ENCODE measurements around the gene BCAS1. TPM values are rescaled to one million over a fixed set of nuclear protein-coding genes. Genes with fewer than 3 reads are reported as not detected.
"Not testable (repeated sequence)": the region's sequence is repeated elsewhere in the genome, so short reads cannot be mapped to it uniquely, and the experiment has no call there.

Gene BCAS1
- total RNA-seq, 1 donor from 2014 or later = 2.1 TPM

DNA sequence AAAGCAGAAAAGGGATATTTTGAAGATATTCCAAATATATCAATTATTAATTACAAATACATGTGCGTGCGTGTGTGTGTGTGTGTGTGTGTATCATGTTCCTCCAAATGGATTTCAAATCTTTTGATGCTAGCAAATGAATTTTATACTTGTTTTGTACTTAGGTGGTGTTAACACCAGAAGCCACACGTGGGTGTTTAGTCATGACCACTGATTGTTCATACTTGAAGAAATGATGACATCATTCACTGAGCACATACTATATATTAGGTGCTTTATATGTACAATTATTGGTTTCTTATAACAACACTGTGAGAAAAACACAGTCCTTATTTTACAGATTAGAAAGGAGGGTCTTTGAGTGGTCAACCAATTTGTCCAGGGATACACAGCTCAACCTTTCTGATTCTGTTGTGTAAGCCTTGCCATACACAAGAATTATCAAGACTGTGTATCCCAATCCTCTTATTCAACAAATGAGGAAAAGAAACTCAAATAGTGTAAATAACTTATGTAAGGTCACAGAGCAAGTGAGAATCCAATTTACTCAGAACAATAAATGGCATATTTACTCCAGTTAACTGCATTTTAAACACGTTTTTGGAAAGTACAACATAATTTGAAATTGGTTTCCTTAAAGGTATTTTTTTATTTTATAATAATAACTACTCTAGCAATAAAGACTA lies 88.5 kb downstream of the BCAS1 start:
- H3K36me3 ChIP-seq (ENCODE audit: control insufficient read depth in 3 of 3, insufficient read depth in 3 of 3, low read length in 3 of 3) = no peaks in the 10 kb centered on the region
- H3K9ac ChIP-seq (ENCODE audit: low read depth in 1 of 3, low read length in 3 of 3) = no peak overlapping the region
- H3K4me3 ChIP-seq (ENCODE audit: low read length in 3 of 3) = no peak overlapping the region
- H3K27ac ChIP-seq (ENCODE audit: low read depth, low read length) = no peak overlapping the region
- H3K27me3 ChIP-seq (ENCODE audit: control insufficient read depth in 3 of 3, insufficient read depth in 3 of 3, low read length in 3 of 3) = no peaks in the 10 kb centered on the region
- no peaks in the 10 kb centered on the region for H3K4me1 ChIP-seq (ENCODE audit: control insufficient read depth in 3 of 3, insufficient read depth in 3 of 3, low read length in 3 of 3)
- H3K9me3 ChIP-seq (ENCODE audit: control insufficient read depth in 3 of 3, low read length in 3 of 3) = no peaks in the 10 kb centered on the region

DNA sequence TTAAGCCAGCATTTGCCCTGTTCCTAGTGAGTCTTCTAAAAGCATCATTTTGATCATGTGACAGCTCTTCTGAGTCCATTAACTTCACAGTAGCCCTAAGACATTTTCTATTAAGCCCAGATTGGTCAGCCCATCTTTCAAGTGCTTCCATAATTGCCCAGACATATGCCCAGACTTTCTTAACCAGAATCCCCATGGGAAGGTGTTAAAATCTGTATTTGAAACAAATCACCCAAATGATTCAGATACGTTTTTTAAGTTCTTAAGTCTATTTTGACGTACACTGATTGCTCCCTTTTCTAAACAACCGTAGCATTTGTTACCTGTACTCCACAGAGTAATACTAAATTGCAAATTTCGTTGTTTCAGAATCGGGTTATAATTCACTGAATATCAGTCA lies 89.3 kb downstream of the BCAS1 start:
- no peaks in the 10 kb centered on the region for H3K9me3 ChIP-seq (ENCODE audit: control insufficient read depth in 3 of 3, low read length in 3 of 3)
- no peaks in the 10 kb centered on the region for H3K27me3 ChIP-seq (ENCODE audit: control insufficient read depth in 3 of 3, insufficient read depth in 3 of 3, low read length in 3 of 3)
- H3K4me1 ChIP-seq (ENCODE audit: control insufficient read depth in 3 of 3, insufficient read depth in 3 of 3, low read length in 3 of 3) = no peaks in the 10 kb centered on the region
- H3K4me3 ChIP-seq (ENCODE audit: low read length in 3 of 3) = no peak overlapping the region
- no peak overlapping the region for H3K9ac ChIP-seq (ENCODE audit: low read depth in 1 of 3, low read length in 3 of 3)
- H3K36me3 ChIP-seq (ENCODE audit: control insufficient read depth in 3 of 3, insufficient read depth in 3 of 3, low read length in 3 of 3) = no peaks in the 10 kb centered on the region
- H3K27ac ChIP-seq (ENCODE audit: low read depth, low read length) = no peak overlapping the region

DNA sequence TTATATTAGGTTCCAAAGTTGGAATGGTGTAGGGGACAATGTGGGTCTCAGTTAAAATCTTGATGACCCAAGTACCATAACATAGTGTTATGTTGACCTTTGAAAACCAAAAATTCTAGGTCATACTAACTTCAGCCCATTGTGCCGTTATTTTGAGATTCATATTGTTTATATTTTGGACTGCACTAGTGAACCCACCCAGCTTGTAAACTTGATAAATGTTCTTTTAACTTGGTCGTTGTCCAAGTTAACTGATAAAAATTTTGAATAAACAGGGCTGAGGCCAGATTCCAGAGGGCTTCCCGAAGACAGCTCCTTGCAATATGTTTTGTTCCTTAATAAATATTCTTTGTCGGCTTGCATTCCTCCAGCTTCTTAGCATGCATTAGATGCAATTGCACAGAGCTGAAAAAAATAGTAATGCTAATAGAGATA lies 90.3 kb downstream of the BCAS1 start:
- Histone ChIP-seq H3K9ac (ENCODE audit: low read depth in 1 of 3, low read length in 3 of 3) (no peak overlapping the region), H3K36me3 (ENCODE audit: control insufficient read depth in 3 of 3, insufficient read depth in 3 of 3, low read length in 3 of 3) (no peaks in the 10 kb centered on the region), H3K9me3 (ENCODE audit: control insufficient read depth in 3 of 3, low read length in 3 of 3) (no peaks in the 10 kb centered on the region), H3K27ac (ENCODE audit: low read depth, low read length) (no peak overlapping the region), H3K27me3 (ENCODE audit: control insufficient read depth in 3 of 3, insufficient read depth in 3 of 3, low read length in 3 of 3) (no peaks in the 10 kb centered on the region), H3K4me3 (ENCODE audit: low read length in 3 of 3) (no peak overlapping the region), H3K4me1 (ENCODE audit: control insufficient read depth in 3 of 3, insufficient read depth in 3 of 3, low read length in 3 of 3) (no peaks in the 10 kb centered on the region)

DNA sequence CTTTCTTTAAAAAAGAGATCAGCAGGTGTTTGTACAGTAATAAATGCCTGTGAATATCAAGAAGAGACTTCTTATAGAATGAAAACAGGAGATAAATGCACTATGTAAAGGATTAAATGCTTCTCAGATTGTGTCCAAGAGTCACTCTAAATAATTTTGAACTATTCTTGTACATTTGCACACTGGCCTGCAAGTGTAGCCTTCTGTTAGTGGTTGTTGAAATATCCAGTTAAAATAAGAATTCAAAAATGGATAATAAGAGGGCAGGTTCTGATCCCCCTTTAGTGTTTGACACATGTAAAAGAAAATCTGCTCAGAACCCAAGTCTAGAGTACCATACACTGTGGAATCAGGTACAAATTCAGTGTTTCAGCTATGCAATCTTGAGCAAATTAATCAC lies 91.9 kb downstream of the BCAS1 start:
- no peak overlapping the region for H3K27ac ChIP-seq (ENCODE audit: low read depth, low read length)

DNA sequence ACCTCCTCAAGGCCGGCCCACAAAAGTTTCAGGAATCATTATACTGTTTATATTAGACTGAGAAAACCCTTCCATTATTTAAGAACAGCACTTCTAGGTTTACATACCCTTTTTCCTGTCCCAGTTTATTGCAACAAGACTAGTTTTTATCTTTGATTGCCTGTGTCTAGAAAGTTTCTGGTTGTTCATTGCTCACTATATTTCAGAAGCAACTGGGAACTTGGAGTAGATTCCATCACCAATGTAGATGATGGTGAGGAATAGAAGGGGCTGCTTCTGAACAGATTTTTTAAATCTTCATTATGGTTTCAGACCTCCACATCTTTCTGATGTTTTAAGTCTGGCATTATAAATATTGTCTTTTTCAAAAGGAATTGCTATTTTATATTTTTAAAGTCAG lies 93.0 kb downstream of the BCAS1 start:
- Histone ChIP-seq H3K27ac (ENCODE audit: low read depth, low read length) (no peak overlapping the region), H3K9me3 (ENCODE audit: control insufficient read depth in 3 of 3, low read length in 3 of 3) (no peaks in the 10 kb centered on the region), H3K4me3 (ENCODE audit: low read length in 3 of 3) (no peak overlapping the region)

More for the DNA sequence above, 91.9 kb downstream of the BCAS1 start:
- Histone ChIP-seq H3K4me3 (ENCODE audit: low read length in 3 of 3) (no peak overlapping the region), H3K9ac (ENCODE audit: low read depth in 1 of 3, low read length in 3 of 3) (no peak overlapping the region), H3K9me3 (ENCODE audit: control insufficient read depth in 3 of 3, low read length in 3 of 3) (no peaks in the 10 kb centered on the region), H3K27me3 (ENCODE audit: control insufficient read depth in 3 of 3, insufficient read depth in 3 of 3, low read length in 3 of 3) (no peaks in the 10 kb centered on the region), H3K36me3 (ENCODE audit: control insufficient read depth in 3 of 3, insufficient read depth in 3 of 3, low read length in 3 of 3) (no peaks in the 10 kb centered on the region), H3K4me1 (ENCODE audit: control insufficient read depth in 3 of 3, insufficient read depth in 3 of 3, low read length in 3 of 3) (no peaks in the 10 kb centered on the region)

DNA sequence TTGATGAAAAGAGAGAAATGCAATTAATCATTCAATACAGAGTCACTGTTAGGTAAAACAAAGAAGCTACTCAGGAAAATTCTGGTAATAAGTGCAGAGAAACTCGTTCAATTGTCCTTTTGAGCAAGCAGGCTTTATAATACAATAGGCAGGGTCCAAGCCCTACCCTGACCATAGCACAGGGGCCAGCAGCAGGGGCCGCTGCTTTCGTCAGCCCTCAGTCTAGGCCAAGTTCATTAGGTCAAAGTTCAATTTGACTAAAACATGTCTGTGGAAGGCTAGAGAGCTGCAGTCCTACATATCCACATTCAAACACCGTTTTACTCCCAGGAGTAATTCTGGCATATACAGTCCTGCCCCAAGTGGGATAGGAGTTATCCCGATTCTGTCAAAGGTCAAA lies 94.6 kb downstream of the BCAS1 start:
- Histone ChIP-seq H3K36me3 (ENCODE audit: control insufficient read depth in 3 of 3, insufficient read depth in 3 of 3, low read length in 3 of 3) (no peaks in the 10 kb centered on the region), H3K27me3 (ENCODE audit: control insufficient read depth in 3 of 3, insufficient read depth in 3 of 3, low read length in 3 of 3) (no peaks in the 10 kb centered on the region), H3K27ac (ENCODE audit: low read depth, low read length) (no peak overlapping the region), H3K9me3 (ENCODE audit: control insufficient read depth in 3 of 3, low read length in 3 of 3) (no peaks in the 10 kb centered on the region), H3K4me1 (ENCODE audit: control insufficient read depth in 3 of 3, insufficient read depth in 3 of 3, low read length in 3 of 3) (no peaks in the 10 kb centered on the region), H3K4me3 (ENCODE audit: low read length in 3 of 3) (no peak overlapping the region), H3K9ac (ENCODE audit: low read depth in 1 of 3, low read length in 3 of 3) (no peak overlapping the region)

More for the DNA sequence above, 93.0 kb downstream of the BCAS1 start:
- no peaks in the 10 kb centered on the region for H3K36me3 ChIP-seq (ENCODE audit: control insufficient read depth in 3 of 3, insufficient read depth in 3 of 3, low read length in 3 of 3)
- H3K9ac ChIP-seq (ENCODE audit: low read depth in 1 of 3, low read length in 3 of 3) = no peak overlapping the region
- no peaks in the 10 kb centered on the region for H3K27me3 ChIP-seq (ENCODE audit: control insufficient read depth in 3 of 3, insufficient read depth in 3 of 3, low read length in 3 of 3)
- H3K4me1 ChIP-seq (ENCODE audit: control insufficient read depth in 3 of 3, insufficient read depth in 3 of 3, low read length in 3 of 3) = no peaks in the 10 kb centered on the region

DNA sequence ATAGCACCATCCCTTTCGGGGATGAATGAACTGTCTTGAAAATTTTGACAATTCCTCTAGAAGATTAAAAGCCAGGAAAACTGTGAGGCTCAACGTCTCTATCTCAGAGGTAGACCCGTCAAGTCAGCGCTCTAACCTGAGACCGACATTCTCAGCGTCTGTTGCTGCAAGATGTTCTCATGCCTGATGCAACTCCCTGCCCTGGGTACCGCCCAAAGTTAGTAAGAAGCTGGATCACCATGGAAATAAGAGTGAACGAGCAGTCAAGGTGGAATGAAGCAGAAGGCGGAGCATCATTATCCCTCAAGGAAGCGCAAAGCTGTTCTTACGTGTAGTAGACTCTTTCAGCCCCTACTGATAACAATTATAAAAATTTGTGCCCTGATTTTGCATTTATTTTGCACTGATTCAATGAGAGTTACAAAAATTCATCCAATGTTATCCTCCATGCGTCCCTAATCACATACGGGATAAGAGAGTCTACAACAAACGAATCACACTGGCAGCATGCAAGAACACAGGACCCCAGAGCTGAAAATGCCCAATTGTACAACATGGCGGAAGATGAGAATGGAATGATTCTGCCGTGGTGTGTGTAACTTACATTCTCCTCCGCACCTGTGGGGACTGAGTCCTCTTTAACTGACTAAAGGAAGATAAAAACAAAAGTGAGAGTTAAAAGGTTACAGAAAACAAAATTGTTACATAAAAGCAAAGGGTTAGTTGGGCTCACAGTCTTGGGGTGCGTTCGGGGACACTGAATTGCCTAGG lies 95.4 kb downstream of the BCAS1 start:
- Histone ChIP-seq H3K4me3 (ENCODE audit: low read length in 3 of 3) (no peak overlapping the region), H3K27ac (ENCODE audit: low read depth, low read length) (no peak overlapping the region), H3K4me1 (ENCODE audit: control insufficient read depth in 3 of 3, insufficient read depth in 3 of 3, low read length in 3 of 3) (no peaks in the 10 kb centered on the region), H3K9me3 (ENCODE audit: control insufficient read depth in 3 of 3, low read length in 3 of 3) (no peaks in the 10 kb centered on the region), H3K9ac (ENCODE audit: low read depth in 1 of 3, low read length in 3 of 3) (no peak overlapping the region), H3K27me3 (ENCODE audit: control insufficient read depth in 3 of 3, insufficient read depth in 3 of 3, low read length in 3 of 3) (no peaks in the 10 kb centered on the region), H3K36me3 (ENCODE audit: control insufficient read depth in 3 of 3, insufficient read depth in 3 of 3, low read length in 3 of 3) (no peaks in the 10 kb centered on the region)

DNA sequence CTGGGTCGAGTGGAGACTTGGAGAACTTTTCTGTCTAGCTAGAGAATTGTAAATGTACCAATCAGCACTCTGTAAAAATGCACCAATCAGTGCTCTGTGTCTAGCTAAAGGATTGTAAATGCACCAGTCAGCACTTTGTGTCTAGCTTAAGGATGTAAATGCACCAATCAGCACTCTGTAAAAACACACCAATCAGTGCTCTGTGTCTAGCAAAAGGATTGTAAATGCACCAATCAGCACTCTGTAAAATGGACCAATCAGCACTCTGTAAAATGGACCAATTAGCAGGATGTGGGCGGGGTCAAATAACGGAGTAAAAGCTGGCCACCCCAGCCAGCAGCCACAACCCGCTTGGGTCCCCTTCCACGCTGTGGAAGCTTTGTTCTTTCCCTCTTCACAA lies 96.5 kb downstream of the BCAS1 start:
- not testable (repeated sequence) for H3K27me3 ChIP-seq (ENCODE audit: control insufficient read depth in 3 of 3, insufficient read depth in 3 of 3, low read length in 3 of 3); H3K9me3 ChIP-seq (ENCODE audit: control insufficient read depth in 3 of 3, low read length in 3 of 3); H3K4me3 ChIP-seq (ENCODE audit: low read length in 3 of 3); H3K4me1 ChIP-seq (ENCODE audit: control insufficient read depth in 3 of 3, insufficient read depth in 3 of 3, low read length in 3 of 3); H3K9ac ChIP-seq (ENCODE audit: low read depth in 1 of 3, low read length in 3 of 3); H3K36me3 ChIP-seq (ENCODE audit: control insufficient read depth in 3 of 3, insufficient read depth in 3 of 3, low read length in 3 of 3); H3K27ac ChIP-seq (ENCODE audit: low read depth, low read length)

DNA sequence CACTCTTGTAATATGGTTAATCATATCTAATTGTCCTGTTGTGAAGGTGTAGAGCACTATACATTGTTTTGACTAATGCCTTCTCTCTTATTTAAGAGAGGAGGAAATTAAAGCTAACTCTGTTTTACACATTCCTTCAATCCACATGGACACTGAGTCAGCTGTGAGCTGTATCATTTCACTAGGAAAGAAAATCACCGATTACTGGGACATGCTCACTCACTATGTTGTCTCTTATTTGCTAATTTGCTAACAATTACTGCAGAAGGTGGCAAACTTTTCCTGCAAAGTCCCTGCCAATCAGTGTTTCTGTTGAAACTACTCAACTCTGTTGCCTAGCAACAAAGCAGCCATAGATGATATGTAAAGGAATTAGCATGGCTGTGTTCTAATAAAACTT lies 98.2 kb downstream of the BCAS1 start:
- Histone ChIP-seq H3K9me3 (ENCODE audit: control insufficient read depth in 3 of 3, low read length in 3 of 3) (no peaks in the 10 kb centered on the region), H3K36me3 (ENCODE audit: control insufficient read depth in 3 of 3, insufficient read depth in 3 of 3, low read length in 3 of 3) (no peaks in the 10 kb centered on the region), H3K27me3 (ENCODE audit: control insufficient read depth in 3 of 3, insufficient read depth in 3 of 3, low read length in 3 of 3) (no peaks in the 10 kb centered on the region), H3K9ac (ENCODE audit: low read depth in 1 of 3, low read length in 3 of 3) (no peak overlapping the region), H3K4me1 (ENCODE audit: control insufficient read depth in 3 of 3, insufficient read depth in 3 of 3, low read length in 3 of 3) (no peaks in the 10 kb centered on the region), H3K4me3 (ENCODE audit: low read length in 3 of 3) (no peak overlapping the region), H3K27ac (ENCODE audit: low read depth, low read length) (no peak overlapping the region)

DNA sequence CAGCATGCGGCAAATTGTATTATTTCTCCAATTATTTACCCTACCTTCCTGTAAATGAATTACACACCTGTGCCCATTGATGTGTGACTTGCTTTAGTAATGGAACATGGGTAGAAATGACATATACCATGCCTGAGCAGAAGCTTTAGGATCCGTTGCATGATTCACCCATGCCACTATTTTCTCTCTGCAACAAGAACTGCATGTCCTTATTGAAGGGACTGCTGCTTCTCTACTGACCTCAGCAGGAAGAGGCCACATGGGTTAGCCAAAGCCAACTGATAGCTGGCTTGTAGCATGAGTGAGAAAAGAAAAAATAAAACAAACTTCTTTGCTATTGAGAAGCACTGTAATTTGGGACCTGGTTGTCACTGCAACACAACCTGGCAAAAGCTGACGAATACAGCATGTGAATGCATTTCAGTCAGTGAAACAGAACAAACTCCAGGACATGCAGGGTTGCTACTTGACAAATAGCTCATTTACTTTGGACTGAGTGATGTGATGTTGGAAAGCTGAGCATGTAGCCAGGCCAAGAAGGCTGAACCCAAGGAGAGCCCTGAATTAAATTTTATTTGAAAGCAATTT lies 99.2 kb downstream of the BCAS1 start:
- H3K9ac ChIP-seq (ENCODE audit: low read depth in 1 of 3, low read length in 3 of 3) = no peak overlapping the region
- H3K27ac ChIP-seq (ENCODE audit: low read depth, low read length) = no peak overlapping the region
- H3K27me3 ChIP-seq (ENCODE audit: control insufficient read depth in 3 of 3, insufficient read depth in 3 of 3, low read length in 3 of 3) = peaks cover 0 to 2% (median 0%) of the 10 kb centered on the region in 3 donors
- H3K36me3 ChIP-seq (ENCODE audit: control insufficient read depth in 3 of 3, insufficient read depth in 3 of 3, low read length in 3 of 3) = no peaks in the 10 kb centered on the region
- H3K4me1 ChIP-seq (ENCODE audit: control insufficient read depth in 3 of 3, insufficient read depth in 3 of 3, low read length in 3 of 3) = no peaks in the 10 kb centered on the region
- H3K9me3 ChIP-seq (ENCODE audit: control insufficient read depth in 3 of 3, low read length in 3 of 3) = no peaks in the 10 kb centered on the region
- no peak overlapping the region for H3K4me3 ChIP-seq (ENCODE audit: low read length in 3 of 3)
